ENCODE data around the gene MREG.

MREG gene

DNA sequence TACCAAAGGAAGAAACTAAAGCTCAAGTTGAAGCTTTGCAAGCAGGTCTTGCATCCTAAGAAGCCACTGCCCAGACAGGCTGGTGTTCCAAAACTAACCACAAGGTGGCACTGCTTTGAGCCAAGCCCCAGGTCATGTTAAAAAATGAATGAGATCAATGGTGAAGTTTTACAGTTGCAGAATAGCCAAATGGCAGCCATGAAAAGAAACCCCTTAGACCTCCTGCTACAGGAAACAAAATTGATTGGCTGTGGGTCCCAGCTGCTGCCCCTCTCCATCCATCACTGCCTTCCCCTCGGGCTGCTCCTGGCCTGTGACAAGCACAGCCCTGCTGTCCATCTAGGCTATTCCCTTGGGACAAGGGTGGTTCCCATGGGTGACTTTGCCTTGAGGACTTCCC, 20.7 kb upstream of the MREG start:
- H3K4me3 ChIP-seq (ENCODE audit: low read length) = no peak overlapping the region
- TF ChIP-seq, protein P1, sequence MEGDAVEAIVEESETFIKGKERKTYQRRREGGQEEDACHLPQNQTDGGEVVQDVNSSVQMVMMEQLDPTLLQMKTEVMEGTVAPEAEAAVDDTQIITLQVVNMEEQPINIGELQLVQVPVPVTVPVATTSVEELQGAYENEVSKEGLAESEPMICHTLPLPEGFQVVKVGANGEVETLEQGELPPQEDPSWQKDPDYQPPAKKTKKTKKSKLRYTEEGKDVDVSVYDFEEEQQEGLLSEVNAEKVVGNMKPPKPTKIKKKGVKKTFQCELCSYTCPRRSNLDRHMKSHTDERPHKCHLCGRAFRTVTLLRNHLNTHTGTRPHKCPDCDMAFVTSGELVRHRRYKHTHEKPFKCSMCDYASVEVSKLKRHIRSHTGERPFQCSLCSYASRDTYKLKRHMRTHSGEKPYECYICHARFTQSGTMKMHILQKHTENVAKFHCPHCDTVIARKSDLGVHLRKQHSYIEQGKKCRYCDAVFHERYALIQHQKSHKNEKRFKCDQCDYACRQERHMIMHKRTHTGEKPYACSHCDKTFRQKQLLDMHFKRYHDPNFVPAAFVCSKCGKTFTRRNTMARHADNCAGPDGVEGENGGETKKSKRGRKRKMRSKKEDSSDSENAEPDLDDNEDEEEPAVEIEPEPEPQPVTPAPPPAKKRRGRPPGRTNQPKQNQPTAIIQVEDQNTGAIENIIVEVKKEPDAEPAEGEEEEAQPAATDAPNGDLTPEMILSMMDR (conservative IDR thresholded peaks at IDR 0.05; ENCODE audit: low read length) = peak; percentile 82
- peak; percentile 70 for DNase-seq (ENCODE audit: low read depth)

DNA sequence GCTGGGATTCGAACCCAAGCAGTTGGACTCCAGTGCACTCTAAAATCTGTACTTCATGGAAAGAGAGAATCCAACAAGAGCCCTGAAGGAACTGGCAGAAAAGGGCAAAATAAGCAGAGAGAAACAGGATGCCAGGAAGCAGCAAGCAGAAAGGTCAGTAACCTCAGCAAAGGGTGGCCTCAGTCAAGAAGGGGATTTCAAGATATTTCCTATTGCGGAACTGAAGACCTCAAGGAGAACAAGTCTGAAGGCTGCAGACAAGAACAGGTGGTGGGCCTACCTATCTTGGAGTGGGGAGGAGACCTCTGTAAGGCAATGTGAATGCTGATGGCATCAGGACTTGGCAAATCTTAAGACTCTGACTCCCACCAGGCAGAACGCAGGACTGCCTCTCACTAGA, 20.1 kb upstream of the MREG start:
- TF ChIP-seq, protein P1 (conservative IDR thresholded peaks at IDR 0.05; ENCODE audit: low read length) = no peak
- DNase-seq (ENCODE audit: low read depth) = no peak

DNA sequence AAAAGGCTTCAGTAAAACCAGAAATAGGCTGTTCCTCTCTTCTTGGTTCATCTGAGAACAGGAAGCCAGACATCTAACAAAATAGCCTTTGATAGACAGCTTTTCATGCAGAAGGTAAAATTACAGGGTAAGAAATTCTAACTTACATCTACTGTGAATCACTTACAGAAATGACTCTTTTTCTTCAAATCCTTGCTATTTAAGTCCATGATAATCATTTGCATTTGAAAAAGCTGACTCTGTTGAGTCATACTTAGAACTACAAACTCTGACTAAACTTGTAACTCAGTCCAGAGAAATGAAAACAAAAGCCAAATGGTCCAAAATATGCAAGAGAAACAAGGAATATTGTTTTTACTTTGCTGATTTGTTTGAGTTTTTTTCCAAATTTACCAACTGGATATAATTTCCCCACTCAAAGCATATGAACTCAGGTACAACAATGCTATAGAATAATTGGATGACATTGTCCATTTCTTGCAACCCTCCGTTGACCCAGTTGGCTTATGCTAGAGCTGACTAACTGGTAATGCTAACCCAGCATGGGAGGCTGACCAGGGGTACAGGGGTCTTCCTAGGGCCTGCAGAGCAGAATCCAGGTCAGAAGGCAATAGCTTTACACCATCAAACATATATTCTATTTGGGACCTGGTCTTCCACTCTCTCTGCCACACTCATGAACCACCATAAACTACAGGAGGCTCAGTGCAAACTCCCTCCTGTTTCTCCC, 18.8 kb upstream of the MREG start:
- TF ChIP-seq, protein P1 (conservative IDR thresholded peaks at IDR 0.05; ENCODE audit: low read length) = no peak
- peak; percentile 81 for DNase-seq (ENCODE audit: low read depth)
- H3K4me3 ChIP-seq (ENCODE audit: low read length) = no peak overlapping the region

More for the DNA sequence above, 20.1 kb upstream of the MREG start:
- no peak overlapping the region for H3K4me3 ChIP-seq (ENCODE audit: low read length)

GRCh38 chr2:216030216-216030615, 16.9 kb upstream of the MREG start:
- TF ChIP-seq, protein P1 (conservative IDR thresholded peaks at IDR 0.05; ENCODE audit: low read length) = no peak
- H3K4me3 ChIP-seq (ENCODE audit: low read length) = no peak overlapping the region
- no peak for DNase-seq (ENCODE audit: low read depth)

GRCh38 chr2:216029416-216030129, 16.2 kb upstream of the MREG start:
- peak; percentile 52 for DNase-seq (ENCODE audit: low read depth)
- TF ChIP-seq, protein P1 (conservative IDR thresholded peaks at IDR 0.05; ENCODE audit: low read length) = no peak
- no peak overlapping the region for H3K4me3 ChIP-seq (ENCODE audit: low read length)

DNA sequence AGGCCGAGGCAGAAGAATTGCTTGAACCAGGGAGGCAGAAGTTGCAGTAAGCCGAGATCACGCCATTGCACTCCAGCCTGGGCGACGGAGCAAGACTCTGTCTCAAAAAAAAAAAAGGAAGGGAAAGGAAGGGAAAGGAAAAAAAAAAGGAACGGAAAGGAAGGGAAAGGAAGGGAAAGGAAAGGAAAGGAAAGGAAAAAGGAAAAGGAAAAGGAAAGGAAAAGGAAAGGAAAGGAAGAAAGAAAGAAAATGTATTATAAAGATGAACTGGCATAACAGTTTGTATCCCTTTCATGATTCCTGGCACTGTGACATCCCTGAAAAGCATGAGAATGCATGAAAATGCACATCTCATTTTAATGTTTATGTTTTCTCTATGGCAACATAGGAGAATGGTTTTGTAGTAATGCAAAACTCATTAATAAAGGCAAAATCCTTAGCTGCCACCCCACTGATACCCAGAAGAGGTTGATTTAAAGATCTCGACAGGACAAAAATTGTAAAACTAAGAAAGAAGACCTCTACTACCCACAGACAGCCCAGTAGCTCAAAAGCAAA, 11.5 kb upstream of the MREG start:
- DNase-seq (ENCODE audit: low read depth) = no peak
- TF ChIP-seq, protein P1 (conservative IDR thresholded peaks at IDR 0.05; ENCODE audit: low read length) = no peak
- H3K4me3 ChIP-seq (ENCODE audit: low read length) = no peak overlapping the region

All from AG10803 (cell line).